ENCODE data around the gene BCL2L11. TPM values are rescaled to one million over a fixed set of nuclear protein-coding genes. Genes with fewer than 3 reads are reported as not detected.

Gene BCL2L11
- total RNA-seq, 1 donor from 2014 or later = 19.3 TPM

GRCh38 chr2:111121028-111121827 is 514 bp downstream of the BCL2L11 start:
- Mint-ChIP-seq H3K27ac (ENCODE audit: unreplicated experiment) (peak overlapping the region; percentile 47), H3K4me1 (ENCODE audit: low read depth, unreplicated experiment) (peaks cover 9% of the 10 kb centered on the region), H3K4me3 (ENCODE audit: unreplicated experiment) (peak overlapping the region; percentile 86), H3K9me3 (ENCODE audit: unreplicated experiment) (no peaks in the 10 kb centered on the region), H3K27me3 (ENCODE audit: low read depth, unreplicated experiment) (peaks cover 4% of the 10 kb centered on the region), H3K36me3 (ENCODE audit: low read depth, unreplicated experiment) (peaks cover 3% of the 10 kb centered on the region)
- TF ChIP-seq EZH2 (IDR thresholded peaks at IDR 0.05; ENCODE audit: insufficient read depth, low read length) = no peak
- TF ChIP-seq, protein P1, sequence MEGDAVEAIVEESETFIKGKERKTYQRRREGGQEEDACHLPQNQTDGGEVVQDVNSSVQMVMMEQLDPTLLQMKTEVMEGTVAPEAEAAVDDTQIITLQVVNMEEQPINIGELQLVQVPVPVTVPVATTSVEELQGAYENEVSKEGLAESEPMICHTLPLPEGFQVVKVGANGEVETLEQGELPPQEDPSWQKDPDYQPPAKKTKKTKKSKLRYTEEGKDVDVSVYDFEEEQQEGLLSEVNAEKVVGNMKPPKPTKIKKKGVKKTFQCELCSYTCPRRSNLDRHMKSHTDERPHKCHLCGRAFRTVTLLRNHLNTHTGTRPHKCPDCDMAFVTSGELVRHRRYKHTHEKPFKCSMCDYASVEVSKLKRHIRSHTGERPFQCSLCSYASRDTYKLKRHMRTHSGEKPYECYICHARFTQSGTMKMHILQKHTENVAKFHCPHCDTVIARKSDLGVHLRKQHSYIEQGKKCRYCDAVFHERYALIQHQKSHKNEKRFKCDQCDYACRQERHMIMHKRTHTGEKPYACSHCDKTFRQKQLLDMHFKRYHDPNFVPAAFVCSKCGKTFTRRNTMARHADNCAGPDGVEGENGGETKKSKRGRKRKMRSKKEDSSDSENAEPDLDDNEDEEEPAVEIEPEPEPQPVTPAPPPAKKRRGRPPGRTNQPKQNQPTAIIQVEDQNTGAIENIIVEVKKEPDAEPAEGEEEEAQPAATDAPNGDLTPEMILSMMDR (IDR thresholded peaks at IDR 0.05; ENCODE audit: insufficient read depth, low read depth, low read length) = no peak
- peak overlapping the region; percentile 96 for H3K4me2 ChIP-seq (ENCODE audit: low read length)
- H3K4me3 ChIP-seq (ENCODE audit: insufficient read depth, low read depth, low read length) = peak overlapping the region; percentile 80
- H3K9ac ChIP-seq (ENCODE audit: low read length) = peak overlapping the region; percentile 87
- H4K20me1 ChIP-seq (ENCODE audit: insufficient read depth, low read length) = peaks cover 17% of the 10 kb centered on the region
- H3K36me3 ChIP-seq (ENCODE audit: insufficient read depth, low read length) = peaks cover 2% of the 10 kb centered on the region
- FAIRE-seq (no peak), DNase-seq (ENCODE audit: low read depth) (no peak)
- peaks cover 21% of the 10 kb centered on the region for H3K27me3 ChIP-seq (ENCODE audit: insufficient read depth, low read length)
- H3K9me3 ChIP-seq (ENCODE audit: insufficient read depth, low read depth, low read length) = no peaks in the 10 kb centered on the region
- H2AFZ ChIP-seq (ENCODE audit: low read depth, low read length) = peak overlapping the region; percentile 90
- H3K27ac ChIP-seq (ENCODE audit: low read depth, low read length) = no peak overlapping the region
- H3K4me1 ChIP-seq (ENCODE audit: insufficient read depth, low read length) = peaks cover 45% of the 10 kb centered on the region
- no peaks in the 10 kb centered on the region for H3K79me2 ChIP-seq (ENCODE audit: insufficient read depth, low read length)

- no peak overlapping the region for H3K27ac Mint-ChIP-seq (ENCODE audit: unreplicated experiment)
- peaks cover 3% of the 10 kb centered on the region for H3K36me3 Mint-ChIP-seq (ENCODE audit: low read depth, unreplicated experiment)
- Histone ChIP-seq H3K27me3 (ENCODE audit: insufficient read depth, low read length) (peaks cover 19% of the 10 kb centered on the region), H3K4me2 (ENCODE audit: low read length) (peak overlapping the region; percentile 96), H2AFZ (ENCODE audit: low read depth, low read length) (peak overlapping the region; percentile 90), H4K20me1 (ENCODE audit: insufficient read depth, low read length) (peaks cover 17% of the 10 kb centered on the region), H3K79me2 (ENCODE audit: insufficient read depth, low read length) (no peaks in the 10 kb centered on the region), H3K4me3 (ENCODE audit: insufficient read depth, low read depth, low read length) (peak overlapping the region; percentile 80), H3K36me3 (ENCODE audit: insufficient read depth, low read length) (peaks cover 2% of the 10 kb centered on the region), H3K9me3 (ENCODE audit: insufficient read depth, low read depth, low read length) (no peaks in the 10 kb centered on the region), H3K9ac (ENCODE audit: low read length) (peak overlapping the region; percentile 87), H3K4me1 (ENCODE audit: insufficient read depth, low read length) (peaks cover 45% of the 10 kb centered on the region), H3K27ac (ENCODE audit: low read depth, low read length) (no peak overlapping the region)
- FAIRE-seq (no peak), DNase-seq (ENCODE audit: low read depth) (peak; percentile 70)
- no peaks in the 10 kb centered on the region for H3K9me3 Mint-ChIP-seq (ENCODE audit: unreplicated experiment)
- TF ChIP-seq, protein P1 (IDR thresholded peaks at IDR 0.05; ENCODE audit: insufficient read depth, low read depth, low read length) = no peak
- no peak for TF ChIP-seq EZH2 (IDR thresholded peaks at IDR 0.05; ENCODE audit: insufficient read depth, low read length)
- H3K4me1 Mint-ChIP-seq (ENCODE audit: low read depth, unreplicated experiment) = peaks cover 9% of the 10 kb centered on the region
- peaks cover 2% of the 10 kb centered on the region for H3K27me3 Mint-ChIP-seq (ENCODE audit: low read depth, unreplicated experiment)
- H3K4me3 Mint-ChIP-seq (ENCODE audit: unreplicated experiment) = peak overlapping the region; percentile 86
Measured at GRCh38 chr2:111121828-111122630, 1.3 kb downstream of the BCL2L11 start.

Data from astrocyte (in vitro differentiated cells and primary cell).